ENCODE results near the gene IGLON5. TPM values are rescaled to one million over a fixed set of nuclear protein-coding genes. Genes with fewer than 3 reads are reported as not detected.

Gene IGLON5
- total RNA-seq, 1 experiment from 2014 or later = not detected

DNA sequence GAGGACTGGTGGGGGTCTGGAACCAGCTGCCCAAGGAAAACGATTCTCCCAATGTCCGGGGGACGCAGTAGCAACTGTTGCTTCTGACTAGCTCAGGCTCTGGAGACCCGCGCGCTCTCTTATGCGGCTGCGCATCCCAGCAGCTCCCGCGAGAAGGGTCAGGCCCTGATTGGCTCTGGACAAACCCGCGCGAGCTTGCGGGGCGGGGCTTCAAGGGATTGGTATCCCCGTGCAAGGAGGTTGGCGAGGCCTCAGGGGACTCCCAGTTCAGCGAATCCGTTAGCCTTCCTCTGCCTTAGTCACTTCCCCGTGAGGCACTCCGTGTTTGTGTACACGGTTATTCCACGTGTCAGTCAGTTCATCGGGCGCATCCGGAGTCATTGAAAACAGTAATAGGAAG, 40.4 kb upstream of the IGLON5 start:
- Histone ChIP-seq H3K4me2 (ENCODE audit: low read length) (no peak overlapping the region), H3K9me3 (ENCODE audit: control insufficient read depth in 1 of 2, insufficient read depth in 1 of 2, low read depth in 1 of 2, low read length in 2 of 2) (no peaks in the 10 kb centered on the region), H3K79me2 (ENCODE audit: insufficient read depth, low read length) (no peaks in the 10 kb centered on the region), H3K4me1 (ENCODE audit: control insufficient read depth in 1 of 2, insufficient read depth in 2 of 2, low read length in 2 of 2) (peaks cover 0 to 7% of the 10 kb centered on the region in 2 experiments; a peak in 2 of 4 replicates), H3K9me2 (ENCODE audit: insufficient read depth) (no peaks in the 10 kb centered on the region), H3K27ac (ENCODE audit: low read depth, low read length) (no peak overlapping the region), H3K27me3 (ENCODE audit: insufficient read depth, low read length) (no peaks in the 10 kb centered on the region), H3K36me3 (ENCODE audit: control insufficient read depth in 1 of 2, insufficient read depth in 2 of 2, low read length in 2 of 2) (no peaks in the 10 kb centered on the region), H3K9ac (ENCODE audit: low read length) (no peak overlapping the region), H2AFZ (ENCODE audit: low read depth, low read length, poor library complexity, severe bottlenecking) (no peak overlapping the region), H4K20me1 (ENCODE audit: insufficient read depth) (no peaks in the 10 kb centered on the region), H3K4me3 (replicated peaks in 1 of 2; ENCODE audit: low read depth in 1 of 2, low read length in 2 of 2) (no peak overlapping the region)
- intact Hi-C loops (cut with micrococcal nuclease) = no loop called here
- ATAC-seq (no peak), DNase-seq (ENCODE audit: low read depth, low spot score) (no peak)
- RAD21 ChIA-PET (ENCODE audit: low non-redundant PET in 1 of 2, low total read pairs in 2 of 2, uncharacterized antibody in 2 of 2, unreplicated experiment in 2 of 2) = no interaction called here
- no peak for TF ChIP-seq FOSL1 (IDR thresholded peaks at IDR 0.05; ENCODE audit: low read depth)
- no peak for TF ChIP-seq EGR1 (IDR thresholded peaks at IDR 0.05; ENCODE audit: low read depth)
- TF ChIP-seq, protein P1, sequence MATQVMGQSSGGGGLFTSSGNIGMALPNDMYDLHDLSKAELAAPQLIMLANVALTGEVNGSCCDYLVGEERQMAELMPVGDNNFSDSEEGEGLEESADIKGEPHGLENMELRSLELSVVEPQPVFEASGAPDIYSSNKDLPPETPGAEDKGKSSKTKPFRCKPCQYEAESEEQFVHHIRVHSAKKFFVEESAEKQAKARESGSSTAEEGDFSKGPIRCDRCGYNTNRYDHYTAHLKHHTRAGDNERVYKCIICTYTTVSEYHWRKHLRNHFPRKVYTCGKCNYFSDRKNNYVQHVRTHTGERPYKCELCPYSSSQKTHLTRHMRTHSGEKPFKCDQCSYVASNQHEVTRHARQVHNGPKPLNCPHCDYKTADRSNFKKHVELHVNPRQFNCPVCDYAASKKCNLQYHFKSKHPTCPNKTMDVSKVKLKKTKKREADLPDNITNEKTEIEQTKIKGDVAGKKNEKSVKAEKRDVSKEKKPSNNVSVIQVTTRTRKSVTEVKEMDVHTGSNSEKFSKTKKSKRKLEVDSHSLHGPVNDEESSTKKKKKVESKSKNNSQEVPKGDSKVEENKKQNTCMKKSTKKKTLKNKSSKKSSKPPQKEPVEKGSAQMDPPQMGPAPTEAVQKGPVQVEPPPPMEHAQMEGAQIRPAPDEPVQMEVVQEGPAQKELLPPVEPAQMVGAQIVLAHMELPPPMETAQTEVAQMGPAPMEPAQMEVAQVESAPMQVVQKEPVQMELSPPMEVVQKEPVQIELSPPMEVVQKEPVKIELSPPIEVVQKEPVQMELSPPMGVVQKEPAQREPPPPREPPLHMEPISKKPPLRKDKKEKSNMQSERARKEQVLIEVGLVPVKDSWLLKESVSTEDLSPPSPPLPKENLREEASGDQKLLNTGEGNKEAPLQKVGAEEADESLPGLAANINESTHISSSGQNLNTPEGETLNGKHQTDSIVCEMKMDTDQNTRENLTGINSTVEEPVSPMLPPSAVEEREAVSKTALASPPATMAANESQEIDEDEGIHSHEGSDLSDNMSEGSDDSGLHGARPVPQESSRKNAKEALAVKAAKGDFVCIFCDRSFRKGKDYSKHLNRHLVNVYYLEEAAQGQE (IDR thresholded peaks at IDR 0.05; ENCODE audit: low read depth) = no peak
- no peak for TF ChIP-seq SRF (IDR thresholded peaks at IDR 0.05; ENCODE audit: low read depth)
- no peak for TF ChIP-seq ELF1 (IDR thresholded peaks at IDR 0.05; ENCODE audit: borderline replicate concordance, low read depth)
- no peak for TF ChIP-seq CTCF (IDR thresholded peaks at IDR 0.05 in 2 of 3, conservative IDR thresholded peaks at IDR 0.05 in 1 of 3; ENCODE audit: borderline replicate concordance in 1 of 3, insufficient read depth in 1 of 3, low read depth in 2 of 3, low read length in 2 of 3)
- TF ChIP-seq SIN3A (IDR thresholded peaks at IDR 0.05; ENCODE audit: low read depth) = no peak
- no TSS peak for BruUV-seq (replicated peaks)
- POLR2A ChIA-PET = no interaction called here
- CTCF ChIA-PET = interaction anchor here (1.6 kb wide), 1 partner anchor 12 kb away, joined by 6 read pairs; no protein-coding TSS in a partner anchor
